Activated CD4-positive, CD25-positive, alpha-beta regulatory T cell treated with anti-CD3 and anti-CD28 coated beads, Interleukin-2, amount 50 U/mL, for 16 hours (primary cell): ENCODE results near the gene ATL1.
"Not testable (repeated sequence)": the region's sequence is repeated elsewhere in the genome, so short reads cannot be mapped to it uniquely, and the experiment has no call there.

ENCODE experiments used
- DNase-seq: peaks from one replicate; pipeline ENCODE4 v3.0.0-alpha.2; 2020; ENCODE audit warnings: low read depth, low spot score

ATL1 gene

DNA sequence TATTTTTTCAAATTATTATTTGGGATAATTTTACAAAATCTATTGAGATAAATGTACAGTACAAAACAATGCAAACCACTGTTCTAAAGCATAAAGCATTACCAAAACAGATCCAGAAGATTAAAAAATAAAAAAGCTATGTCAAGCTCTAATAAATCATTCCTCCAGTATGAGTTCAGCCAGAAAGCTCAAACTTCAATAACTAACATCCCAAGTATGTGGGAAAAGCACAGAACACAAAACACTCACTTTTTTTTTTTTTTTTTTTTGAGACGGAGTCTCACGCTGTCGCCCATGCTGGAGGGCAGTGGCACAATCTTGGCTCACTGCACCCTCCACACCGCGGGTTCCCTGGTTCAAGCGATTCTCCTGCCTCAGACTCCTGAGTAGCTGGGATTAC, 96.8 kb downstream of the ATL1 start:
- DNase-seq = no peak

DNA sequence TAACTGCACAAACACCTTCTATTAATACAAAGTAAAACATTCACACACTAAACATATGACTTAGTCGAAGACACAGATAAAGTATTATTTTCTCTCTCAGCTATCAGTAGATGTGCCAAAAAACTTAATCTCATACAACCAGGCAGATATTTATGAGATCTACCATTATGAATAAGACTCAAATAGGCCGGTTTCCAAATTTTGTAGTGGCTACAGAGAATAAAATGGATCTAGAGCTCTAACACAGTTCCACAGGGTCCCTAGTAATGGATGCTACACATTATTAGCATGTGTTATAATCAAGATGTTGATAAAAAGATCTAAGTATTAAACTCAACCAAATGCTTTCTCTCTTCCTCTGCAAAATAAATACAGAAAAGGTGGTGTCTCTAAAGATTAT, 97.8 kb downstream of the ATL1 start:
- no peak for DNase-seq

DNA sequence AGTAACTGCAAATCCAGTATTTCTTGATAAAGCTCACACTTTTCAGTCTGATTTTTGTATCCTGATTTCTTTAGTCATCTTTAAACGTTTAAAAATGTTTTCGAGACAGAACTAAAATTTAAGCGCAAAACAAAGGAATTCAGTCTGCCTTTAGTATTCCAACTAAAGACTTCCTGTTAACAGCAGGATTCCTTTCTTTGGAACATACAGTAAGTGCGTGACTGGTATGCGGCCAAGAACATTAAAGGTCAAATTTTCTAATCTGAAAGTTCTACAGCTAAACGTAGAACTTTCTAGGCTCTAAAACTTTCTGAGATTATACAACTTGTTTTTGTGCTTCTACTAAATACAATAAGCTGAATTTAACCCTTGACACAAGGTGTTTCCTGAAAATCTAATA, 98.3 kb downstream of the ATL1 start:
- no peak for DNase-seq

DNA sequence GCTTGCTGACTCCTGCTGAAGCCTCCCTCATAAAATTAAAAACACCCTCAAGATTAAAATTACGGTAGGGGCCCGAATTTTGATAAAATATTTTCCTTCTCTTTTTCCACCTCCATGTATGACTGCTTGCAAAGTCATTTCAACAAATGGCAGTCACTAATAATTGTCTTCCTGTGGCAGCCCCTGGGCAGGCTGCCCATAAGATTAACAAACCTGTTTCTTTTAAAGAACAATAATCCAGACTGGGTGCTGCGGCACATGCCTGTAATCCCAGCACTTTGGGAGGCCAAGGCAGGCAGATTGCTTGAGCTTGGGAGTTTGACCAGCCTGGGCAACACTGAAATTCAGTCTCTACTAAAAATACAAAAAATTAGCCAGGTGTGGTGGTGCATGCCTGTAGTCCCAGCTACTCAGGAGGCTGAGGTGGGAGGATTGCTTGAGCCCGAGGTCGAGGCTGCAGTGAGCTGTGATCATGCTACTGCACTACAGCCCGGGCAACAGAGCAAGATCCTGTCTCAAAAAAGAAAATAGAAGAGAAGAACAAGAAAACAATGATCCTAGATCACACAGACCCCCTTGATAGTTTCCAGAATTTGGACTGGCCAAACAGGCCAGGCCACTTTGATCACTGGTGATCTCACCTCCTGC, 99.5 kb downstream of the ATL1 start:
- no peak for DNase-seq

DNA sequence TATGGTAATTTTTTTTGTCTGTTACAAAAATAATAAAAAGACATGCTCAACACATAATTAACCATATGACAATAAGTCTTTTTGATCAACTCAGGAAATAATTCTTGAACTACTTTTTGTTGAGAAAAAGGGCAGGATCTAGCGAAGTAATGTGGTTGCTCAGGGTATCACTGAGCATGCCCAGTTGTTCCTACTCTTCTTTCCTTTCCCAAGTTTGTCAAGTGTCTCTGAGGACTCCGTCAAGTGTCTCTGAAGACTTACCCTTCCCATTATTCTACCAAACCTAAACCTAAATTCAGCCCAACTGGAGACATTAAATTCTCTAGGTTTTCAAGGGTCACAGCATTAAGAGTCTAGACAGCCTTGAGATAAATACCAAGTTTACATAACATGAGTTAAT, 104.6 kb downstream of the ATL1 start:
- DNase-seq = not testable (repeated sequence)

DNA sequence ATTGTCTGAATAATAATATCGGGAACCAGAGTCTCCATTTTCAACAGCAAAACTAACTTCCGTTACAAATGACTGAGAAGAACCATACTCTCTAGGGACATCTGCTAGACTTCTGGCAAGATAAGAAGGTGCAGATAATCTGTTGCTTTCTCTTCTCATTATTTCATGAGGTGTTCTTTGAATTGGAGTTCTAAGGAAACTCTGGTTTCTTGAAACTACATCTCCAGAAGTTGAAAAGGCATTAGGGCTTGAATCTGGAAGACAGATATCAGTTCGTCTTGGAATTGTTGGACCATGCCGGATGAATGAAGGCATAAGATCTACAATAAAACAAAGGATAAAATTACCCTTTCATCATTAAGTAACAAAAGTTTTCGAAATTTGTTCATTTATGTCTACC, 105.4 kb downstream of the ATL1 start:
- not testable (repeated sequence) for DNase-seq

DNA sequence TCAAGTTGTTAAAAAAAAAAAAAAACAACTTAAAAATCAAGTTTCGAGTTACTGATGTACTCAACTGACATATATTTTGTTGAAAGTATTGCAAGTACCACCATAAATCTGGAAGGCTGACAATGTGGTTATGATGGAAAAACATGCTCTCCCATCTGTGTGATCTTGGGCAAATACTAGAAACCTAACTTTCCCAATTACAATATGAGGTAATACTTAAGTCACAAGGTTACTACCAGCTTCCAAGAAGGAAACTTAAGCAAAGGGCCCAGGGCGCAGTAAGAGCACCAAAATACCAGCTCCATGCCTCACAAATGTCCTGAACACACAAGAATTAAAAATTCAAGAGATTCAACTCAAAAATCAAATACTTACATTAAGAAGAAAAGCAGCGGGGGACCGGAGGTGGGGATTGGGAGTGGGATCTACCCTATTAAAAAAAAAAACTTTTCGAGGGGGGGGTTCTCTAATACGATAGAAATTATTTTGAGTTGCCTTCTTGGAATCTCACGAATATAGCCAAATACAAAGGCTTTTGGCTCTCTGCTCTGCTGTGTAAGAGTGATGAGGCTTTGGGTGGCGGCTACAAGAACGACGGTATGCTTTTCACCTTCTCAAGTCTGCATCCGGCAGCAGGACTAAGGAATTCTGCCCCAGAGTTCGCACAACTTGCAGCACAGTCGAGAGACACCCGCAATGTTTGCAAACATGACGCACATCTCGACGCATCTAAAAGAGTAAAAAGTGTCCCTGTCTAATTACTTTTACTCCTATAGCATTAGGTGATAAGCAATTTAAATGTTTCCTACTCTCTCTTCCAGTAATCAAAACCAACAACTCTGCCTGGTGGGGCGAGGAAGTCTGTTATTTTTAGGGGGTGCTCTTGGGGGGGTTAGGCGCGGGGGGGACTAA, 107.1 kb downstream of the ATL1 start:
- DNase-seq = no peak

DNA sequence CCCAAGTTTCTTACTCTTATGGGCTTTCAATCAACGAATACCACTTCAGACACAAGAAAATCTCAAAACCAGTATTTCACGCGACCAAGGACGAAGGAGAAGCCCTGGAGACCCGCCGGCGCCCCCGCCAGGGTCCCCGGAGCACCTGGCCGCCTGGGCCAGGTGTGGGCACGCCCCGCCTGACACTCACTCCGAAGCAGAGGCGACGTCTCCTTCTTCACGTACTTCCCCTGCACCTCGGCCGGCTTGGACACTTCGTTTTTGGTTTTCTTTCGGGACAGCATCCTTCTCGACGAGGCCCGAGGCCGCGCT, 107.7 kb downstream of the ATL1 start:
- no peak for DNase-seq

DNA sequence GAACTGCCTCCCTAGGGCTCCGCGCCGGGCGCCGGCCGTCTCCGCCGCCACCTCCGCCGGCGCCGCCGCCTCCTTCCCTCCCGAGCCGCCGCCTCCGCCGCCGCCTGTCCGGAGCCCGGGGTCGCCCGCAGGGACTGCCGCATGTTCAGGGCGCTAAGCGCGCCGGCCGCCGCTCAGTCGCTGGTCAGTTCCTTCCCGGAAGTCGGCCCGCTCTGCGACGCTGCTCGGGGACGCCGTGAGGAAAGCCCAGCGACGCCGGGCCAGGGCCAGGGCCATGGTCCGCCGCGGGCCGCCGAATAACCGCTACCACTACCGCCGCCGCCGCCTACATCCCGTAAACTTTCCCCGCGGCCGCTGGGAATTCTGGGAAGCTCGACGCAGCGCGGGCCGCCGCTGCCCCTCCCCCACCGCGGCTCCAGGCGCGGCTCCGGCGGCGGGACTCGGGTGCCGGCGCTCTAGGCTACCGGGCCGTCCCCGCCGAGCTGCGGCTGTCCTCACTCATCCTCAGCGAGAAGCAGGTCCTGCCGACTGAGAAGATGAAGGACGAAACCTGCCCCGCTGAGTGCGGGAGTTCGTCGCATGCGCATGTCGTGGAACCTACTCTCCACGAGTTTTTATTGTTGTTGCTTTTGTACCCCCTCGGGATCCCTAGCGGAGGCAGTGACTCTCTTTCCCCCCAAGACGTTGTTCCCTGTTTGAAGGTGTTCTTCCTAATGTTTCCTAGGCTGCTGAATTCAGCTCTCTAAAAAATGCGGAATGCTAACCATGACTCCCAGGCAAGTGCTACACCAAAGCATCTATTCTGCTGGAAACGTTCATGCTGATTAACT, 108.3 kb downstream of the ATL1 start, which contains the start of gene SAV1:
SAV1 (minus strand) TSS at position 311 of the 830 bp plus-strand sequence. CDS start 339 bp downstream, outside the sequence.
- DNase-seq = no peak

DNA sequence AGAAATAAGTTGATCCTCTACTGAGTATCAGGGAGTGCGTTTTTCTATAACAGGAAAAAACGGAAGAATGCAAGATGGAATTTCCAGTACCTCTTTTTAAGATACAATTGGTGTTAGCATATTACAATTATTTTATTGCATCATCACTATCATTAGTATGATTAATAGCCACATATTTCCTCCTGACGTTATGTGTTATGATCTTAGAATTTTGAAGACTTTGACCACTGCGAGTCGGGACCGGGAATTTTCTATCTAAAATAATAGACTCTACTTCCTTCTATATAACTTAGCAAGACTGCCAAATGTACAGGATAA, 108.8 kb downstream of the ATL1 start:
- DNase-seq = no peak

DNA sequence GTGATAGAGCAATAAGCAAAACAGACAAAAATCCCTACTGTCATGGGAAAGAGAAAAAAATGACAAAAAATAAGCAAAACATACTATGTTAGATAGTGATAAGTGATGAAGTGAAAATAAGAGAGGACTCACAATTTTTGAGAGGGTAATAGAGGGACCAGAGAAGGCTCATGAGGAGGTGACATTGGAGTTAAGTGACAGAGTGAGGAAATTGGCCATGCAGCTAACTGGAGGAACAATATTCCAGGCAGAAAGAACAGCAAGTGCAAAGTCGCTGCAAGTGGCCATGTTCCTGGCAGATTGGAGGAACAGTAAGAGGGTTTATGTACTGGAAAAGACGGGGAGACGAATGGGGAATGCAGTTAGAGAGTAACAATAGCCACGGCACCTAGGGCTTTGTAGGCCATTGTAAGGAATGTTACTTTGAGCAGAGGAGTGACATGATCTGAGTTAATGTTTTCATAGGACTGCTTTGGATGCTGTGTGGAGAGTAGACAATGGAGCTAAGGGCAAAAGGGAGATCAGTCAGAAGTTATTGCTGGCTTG, 109.6 kb downstream of the ATL1 start:
- no peak for DNase-seq

DNA sequence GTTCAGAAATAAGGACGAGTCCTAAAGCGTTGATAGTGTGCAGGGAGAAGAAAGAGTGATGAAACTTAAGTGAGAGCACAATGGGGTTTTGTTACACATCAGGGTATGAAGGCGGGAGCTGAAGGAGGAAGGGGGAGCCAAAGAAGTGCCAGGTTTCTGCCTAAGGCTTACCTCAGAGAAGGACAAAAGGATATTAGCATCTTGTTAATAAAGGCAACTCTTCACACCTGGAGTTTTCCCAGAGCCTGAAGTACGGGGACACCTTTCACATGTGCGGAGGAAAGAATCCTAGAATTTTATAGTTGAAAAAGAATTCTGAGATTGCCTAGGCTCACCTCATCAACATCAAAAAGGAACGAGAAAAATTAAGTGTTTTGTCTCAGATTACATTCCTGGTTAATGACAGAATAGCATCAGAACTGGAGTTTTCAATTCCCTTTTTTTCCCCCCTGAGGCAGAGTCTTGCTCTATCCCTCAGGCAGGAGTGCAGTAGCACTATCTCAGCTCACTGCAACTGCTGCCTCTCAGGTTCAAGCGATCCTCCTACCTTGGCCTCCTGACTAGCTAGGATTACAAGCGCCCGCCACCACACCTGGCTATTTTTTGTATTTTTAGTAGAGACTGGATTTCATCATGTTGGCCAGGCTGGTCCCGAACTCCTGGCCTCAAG, 110.4 kb downstream of the ATL1 start:
- DNase-seq = no peak

DNA sequence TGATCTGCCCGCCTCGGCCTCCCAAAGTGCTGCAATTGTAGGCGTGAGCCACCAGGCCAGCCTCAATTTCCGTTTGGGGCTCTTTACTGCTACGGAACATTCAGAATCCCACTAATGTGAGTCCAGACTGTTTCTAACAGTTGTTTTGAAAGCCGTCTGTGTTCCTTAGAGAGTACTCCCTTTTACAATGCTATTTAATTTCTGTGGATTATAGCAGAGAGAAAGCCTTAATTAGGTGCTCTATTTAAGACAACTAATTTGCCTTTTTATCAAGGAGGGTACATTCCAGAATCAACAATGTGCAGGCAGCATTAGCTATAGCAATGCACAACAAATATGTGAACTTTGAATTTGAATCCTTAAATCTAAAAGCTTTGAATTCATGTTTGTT, 110.9 kb downstream of the ATL1 start:
- no peak for DNase-seq

DNA sequence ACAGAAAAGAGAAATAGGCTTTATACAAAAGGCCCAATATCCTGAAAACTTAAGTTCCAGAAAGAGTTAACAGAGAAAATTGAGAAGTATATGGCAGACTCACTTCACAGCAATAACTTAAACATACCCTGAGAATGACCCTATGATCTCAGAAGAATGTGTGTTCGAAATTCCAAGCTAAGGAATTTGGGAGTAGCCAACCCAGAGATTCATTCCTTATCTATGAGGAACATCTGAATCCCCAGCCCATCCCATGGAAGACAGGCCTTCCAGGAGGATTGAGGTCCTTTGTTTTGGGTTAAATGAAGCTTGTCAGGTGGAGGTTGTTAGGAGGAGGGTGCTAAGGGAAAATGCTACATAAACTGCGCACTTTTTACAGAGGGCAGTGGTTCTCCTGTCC, 115.7 kb downstream of the ATL1 start:
- no peak for DNase-seq

DNA sequence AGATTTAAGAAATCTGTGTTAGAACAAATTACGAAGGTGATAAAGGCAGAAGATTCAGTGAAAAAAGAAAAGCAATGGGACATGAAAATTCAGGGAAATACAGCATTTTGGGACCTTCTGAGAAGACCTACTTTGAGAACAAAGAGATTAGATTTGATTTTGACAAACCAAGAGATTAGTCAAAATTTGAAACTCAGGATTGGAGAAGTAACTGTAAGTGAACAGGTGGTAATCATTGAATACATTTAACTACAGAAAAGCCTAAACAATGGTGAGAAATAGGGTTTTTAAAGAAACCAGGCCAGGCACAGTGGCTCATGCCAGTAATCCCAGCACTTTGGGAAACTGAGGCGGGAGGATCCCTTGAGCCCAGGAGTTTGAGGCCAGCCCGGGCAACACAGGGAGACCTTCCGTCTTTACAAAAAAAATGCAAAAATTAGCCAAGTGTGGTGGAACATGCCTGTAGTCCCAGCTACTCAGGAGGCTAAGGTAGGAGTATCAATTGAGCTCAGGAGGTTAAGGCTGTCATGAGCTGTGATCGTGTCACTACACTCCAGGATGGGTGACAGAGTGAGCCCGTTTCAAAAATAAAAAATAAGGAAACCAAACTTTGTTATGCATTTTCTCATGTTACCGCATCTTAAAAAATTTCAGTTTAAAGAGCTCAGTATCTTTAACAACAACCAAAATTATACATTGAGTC, 117.0 kb downstream of the ATL1 start:
- no peak for DNase-seq

DNA sequence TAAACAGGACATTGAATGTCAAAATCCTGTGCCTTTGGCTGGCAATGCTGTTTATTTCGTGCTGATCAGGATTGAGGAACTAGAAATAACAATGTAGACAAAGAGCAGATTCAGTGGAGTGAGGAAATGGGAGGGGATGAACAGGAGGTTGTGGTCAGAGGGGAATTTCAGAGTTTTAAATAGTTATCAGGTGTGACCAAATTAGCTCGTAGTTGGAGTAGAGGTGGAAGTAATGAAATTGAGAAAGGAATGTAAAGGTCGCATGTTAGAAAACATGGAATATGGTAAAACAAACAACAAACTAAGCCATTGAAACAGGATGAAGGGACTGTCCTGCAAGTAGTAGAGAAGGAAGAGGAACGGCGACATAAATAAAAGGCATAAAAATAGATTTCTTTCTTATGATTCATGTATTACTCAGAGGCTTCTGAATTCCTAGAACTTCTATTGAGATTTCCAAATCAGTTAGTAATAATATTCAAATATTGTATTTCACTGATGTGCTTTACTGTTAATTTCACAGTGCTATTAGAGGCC, 117.7 kb downstream of the ATL1 start:
- DNase-seq = no peak

DNA sequence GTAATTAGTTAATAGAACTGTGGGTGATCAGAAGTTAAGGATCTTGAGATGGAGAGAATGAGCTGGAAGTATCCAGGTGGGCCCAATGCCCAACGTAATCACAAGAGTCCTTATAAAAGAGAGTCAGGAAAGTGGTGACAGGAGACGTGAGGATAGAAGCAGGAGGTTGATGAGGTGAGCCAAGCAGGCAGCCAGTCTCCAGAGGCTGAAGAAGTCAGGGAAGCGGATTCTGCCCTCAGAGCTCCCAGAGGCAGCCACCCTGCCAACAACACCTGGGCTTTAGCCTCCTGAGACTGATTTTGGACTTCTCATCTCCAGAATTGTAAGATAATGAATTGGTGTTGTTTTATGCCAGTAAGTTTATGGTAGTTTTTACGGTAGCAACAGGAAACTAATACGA, 118.2 kb downstream of the ATL1 start:
- no peak for DNase-seq

DNA sequence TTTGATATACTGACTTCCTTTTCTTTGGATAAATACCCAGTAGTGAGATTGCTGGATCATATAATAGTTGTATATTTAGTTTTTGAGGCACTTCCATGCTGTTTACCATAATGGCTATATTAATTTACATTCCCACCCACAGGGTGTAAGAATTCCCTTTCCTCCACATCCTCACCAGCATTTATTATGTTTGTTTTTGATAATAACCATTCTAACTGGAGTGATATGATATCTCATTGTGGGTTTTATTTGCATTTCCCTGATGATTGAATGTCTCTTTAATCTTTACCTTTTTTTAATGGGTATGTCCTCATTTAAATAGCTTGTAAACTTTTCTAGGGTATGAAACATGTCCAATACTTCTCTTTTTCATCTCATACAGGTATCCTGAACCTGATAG, 119.7 kb downstream of the ATL1 start:
- DNase-seq = no peak
